ENCODE data around the gene CORO1C.

Gene CORO1C

GRCh38 chr12:108757856-108758255 is 26.5 kb upstream of the CORO1C start:
- H3K4me1 ChIP-seq (ENCODE audit: low read length): no peaks in the 10 kb centered on the region
- H2AFZ ChIP-seq (ENCODE audit: low read depth, low read length): no peak overlapping the region
- H3K4me3 ChIP-seq (ENCODE audit: low read length): no peak overlapping the region
- no peaks in the 10 kb centered on the region for H3K36me3 ChIP-seq (replicated peaks; ENCODE audit: low read depth, low read length)
- no peak overlapping the region for H3K4me2 ChIP-seq (ENCODE audit: low read length)
- no peaks in the 10 kb centered on the region for H4K20me1 ChIP-seq (ENCODE audit: insufficient read depth, low read length)
- H3K27me3 ChIP-seq (ENCODE audit: low read depth, low read length): no peaks in the 10 kb centered on the region
- TF ChIP-seq EZH2phosphoT487 (IDR thresholded peaks at IDR 0.05; ENCODE audit: low read depth) (no peak), CTCF (IDR thresholded peaks at IDR 0.05; ENCODE audit: low read depth, low read length) (no peak)
- no peaks in the 10 kb centered on the region for H3K79me2 ChIP-seq (ENCODE audit: low read length)
- no peak overlapping the region for H3K9ac ChIP-seq (ENCODE audit: low read length)
- no peaks in the 10 kb centered on the region for H3K9me3 ChIP-seq (ENCODE audit: insufficient read depth, low read length)
- H3K27ac ChIP-seq (ENCODE audit: low read length): no peak overlapping the region

- Histone ChIP-seq H4K20me1 (ENCODE audit: insufficient read depth, low read length) (no peaks in the 10 kb centered on the region), H3K9ac (ENCODE audit: low read length) (no peak overlapping the region)
These were observed 25.1 kb upstream of the CORO1C start for GRCh38 chr12:108756421-108756820.

GRCh38 chr12:108755481-108755880 is 24.2 kb upstream of the CORO1C start:
- Histone ChIP-seq H3K27me3 (ENCODE audit: low read depth, low read length) (no peaks in the 10 kb centered on the region), H3K27ac (ENCODE audit: low read length) (no peak overlapping the region), H3K36me3 (replicated peaks; ENCODE audit: low read depth, low read length) (no peaks in the 10 kb centered on the region), H3K9me3 (ENCODE audit: insufficient read depth, low read length) (no peaks in the 10 kb centered on the region), H4K20me1 (ENCODE audit: insufficient read depth, low read length) (no peaks in the 10 kb centered on the region), H2AFZ (ENCODE audit: low read depth, low read length) (no peak overlapping the region), H3K4me2 (ENCODE audit: low read length) (no peak overlapping the region), H3K4me3 (ENCODE audit: low read length) (no peak overlapping the region), H3K79me2 (ENCODE audit: low read length) (no peaks in the 10 kb centered on the region), H3K4me1 (ENCODE audit: low read length) (no peaks in the 10 kb centered on the region), H3K9ac (ENCODE audit: low read length) (no peak overlapping the region)
- TF ChIP-seq CTCF (IDR thresholded peaks at IDR 0.05; ENCODE audit: low read depth, low read length) (no peak), EZH2phosphoT487 (IDR thresholded peaks at IDR 0.05; ENCODE audit: low read depth) (no peak)

More at GRCh38 chr12:108756421-108756820, 25.1 kb upstream of the CORO1C start:
- Histone ChIP-seq H2AFZ (ENCODE audit: low read depth, low read length) (no peak overlapping the region), H3K4me1 (ENCODE audit: low read length) (no peaks in the 10 kb centered on the region), H3K4me3 (ENCODE audit: low read length) (no peak overlapping the region), H3K79me2 (ENCODE audit: low read length) (no peaks in the 10 kb centered on the region), H3K9me3 (ENCODE audit: insufficient read depth, low read length) (no peaks in the 10 kb centered on the region), H3K27ac (ENCODE audit: low read length) (no peak overlapping the region), H3K4me2 (ENCODE audit: low read length) (no peak overlapping the region), H3K27me3 (ENCODE audit: low read depth, low read length) (no peaks in the 10 kb centered on the region), H3K36me3 (replicated peaks; ENCODE audit: low read depth, low read length) (no peaks in the 10 kb centered on the region)
- TF ChIP-seq EZH2phosphoT487 (IDR thresholded peaks at IDR 0.05; ENCODE audit: low read depth): no peak
- TF ChIP-seq CTCF (IDR thresholded peaks at IDR 0.05; ENCODE audit: low read depth, low read length): no peak

GRCh38 chr12:108753976-108754375 is 22.7 kb upstream of the CORO1C start:
- Histone ChIP-seq H3K27me3 (ENCODE audit: low read depth, low read length) (no peaks in the 10 kb centered on the region), H3K9me3 (ENCODE audit: insufficient read depth, low read length) (no peaks in the 10 kb centered on the region), H3K36me3 (replicated peaks; ENCODE audit: low read depth, low read length) (no peaks in the 10 kb centered on the region), H3K4me1 (ENCODE audit: low read length) (no peaks in the 10 kb centered on the region), H3K27ac (ENCODE audit: low read length) (no peak overlapping the region), H4K20me1 (ENCODE audit: insufficient read depth, low read length) (no peaks in the 10 kb centered on the region), H3K4me2 (ENCODE audit: low read length) (no peak overlapping the region), H3K9ac (ENCODE audit: low read length) (no peak overlapping the region), H2AFZ (ENCODE audit: low read depth, low read length) (no peak overlapping the region), H3K79me2 (ENCODE audit: low read length) (no peaks in the 10 kb centered on the region), H3K4me3 (ENCODE audit: low read length) (no peak overlapping the region)
- no peak for TF ChIP-seq EZH2phosphoT487 (IDR thresholded peaks at IDR 0.05; ENCODE audit: low read depth)
- TF ChIP-seq CTCF (IDR thresholded peaks at IDR 0.05; ENCODE audit: low read depth, low read length): no peak
